Adrenal gland (tissue), 12 donors: ENCODE measurements around the gene CREBL2. TPM values are rescaled to one million over a fixed set of nuclear protein-coding genes. Genes with fewer than 3 reads are reported as not detected.
A peak's percentile ranks its signal among the peaks of the same experiment; 100 is the strongest.

Experiments
- DNase-seq, 7 donors: peaks; one replicate each; pipeline ENCODE4 v3.0.0-alpha.2; 2019 to 2020
- H3K27ac ChIP-seq, 5 donors: fragments of 200-600 bp; sonication (generic) in 4 of 5; 1 replicate in 3 of 5; 2 replicates in 2 of 5; pipeline versions ENCODE4 v1.5.1 to v1.8.0; 2016 to 2020; ENCODE audit warnings: mild to moderate bottlenecking in 1 of 5
- H3K27me3 ChIP-seq: fragments of 200-600 bp; 2 replicates; pipeline ENCODE4 v1.8.0; 2021
- H3K36me3 ChIP-seq, 2 donors: fragments of 200-600 bp; replicated peaks in 1 of 2; 1 replicate in 1 of 2; 2 replicates in 1 of 2; pipeline versions ENCODE4 v1.5.1 to v1.8.0; 2018 to 2022
- H3K4me1 ChIP-seq, 2 donors: fragments of 200-600 bp; replicated peaks in 1 of 2; 1 replicate in 1 of 2; 2 replicates in 1 of 2; pipeline versions ENCODE4 v1.5.1 to v1.8.0; 2018 to 2021
- H3K4me3 ChIP-seq, 4 donors: fragments of 200-600 bp; sonication (generic) in 3 of 4; one replicate each; pipeline ENCODE4 v1.5.1; 2016 to 2018
- H3K9me3 ChIP-seq, 3 donors: fragments of 200-600 bp; sonication (generic) in 1 of 3; replicated peaks in 1 of 3; 1 replicate in 2 of 3; 2 replicates in 1 of 3; pipeline versions ENCODE4 v1.5.1 to v1.8.0; 2016 to 2021
- CTCF ChIP-seq, 6 experiments: fragments of 450-650 bp in 4 of 6; fragments of 200-600 bp in 2 of 6; sonication (generic) in 1 of 6; IDR thresholded peaks; 1 replicate in 5 of 6; 2 replicates in 1 of 6; pipeline versions ENCODE4 v1.5.1 to v1.8.0; 2016 to 2021; ENCODE audit warnings: antibody characterized with exemption in 6 of 6, mild to moderate bottlenecking in 2 of 6, moderate library complexity in 1 of 6
- POLR2A ChIP-seq, 2 donors: fragments of 450-650 bp; IDR thresholded peaks; one replicate each; pipeline ENCODE4 v1.6.1; 2017; ENCODE audit warnings: antibody characterized with exemption in 2 of 2, mild to moderate bottlenecking in 2 of 2, moderate library complexity in 1 of 2
- WGBS, 4 donors: extraction: QIAGEN DNeasy Blood & Tissue Kit in 2 of 4; methylation state at CpG; one replicate each; pipeline versions ENCODE4 v1.1.5 to v1.1.7; 2013 to 2017; 5-methylcytosine and 5-hydroxymethylcytosine counted together
- intact Hi-C, 2 donors: fragments of 100-400 bp; cut with DNase I; formaldehyde crosslinking; loops; one replicate each; pipeline versions ENCODE4 v1.14.1 to v1.15.0; 2022 to 2023
- polyA plus RNA-seq, 3 donors: library from polyadenylated mRNA; stranded (reverse); fragments of 200-250 nt in 2 of 3; fragments of 350-450 nt in 1 of 3; fragmentation: Illumina TruSeq in 1 of 3; extraction: RNeasy Lipid Tissue Mini Kit (QIAGEN cat#74804) in 1 of 3; gene quantifications; one replicate each; pipeline ENCODE4 v1.2.3, GENCODE V29; 2013 to 2014
- total RNA-seq, 9 donors: library from RNA; depleted of rRNA in 4 of 9; stranded (reverse); fragments of >200 nt in 4 of 9; fragments of 120-200 nt in 1 of 9; fragmentation: NEBNext Ultra II Directional in 1 of 9; extraction: Animal tissue kit (Norgen Biotek cat#: 25700) in 1 of 9; gene quantifications; one replicate each; pipeline versions ENCODE4 v1.1.0 to v1.2.4, GENCODE V29; 2013 to 2023
- donor health status: healthy with polysubstance abuse.
- donor health status: Bipolar disorder and iron deficiency.
- donor health status: DM: yes; HTN: yes; CAD: no.
- donor health status: DM: no; HTN: no; CAD: no.
- donor health status: DM: no; HTN: no; CAD: no.
- donor health status: DM: yes; HTN: yes; CAD: no.

The CREBL2 gene
- total and polyA plus RNA-seq, 12 donors = 41.5 to 357 (median 141) TPM

- WGBS, 4 donors = 89 to 97% (median 95%) methylated on average over 1 of the region's 1 CpG
- no peak for DNase-seq
- intact Hi-C loops = no loop called here
- no peaks in the 10 kb centered on the region for H3K36me3 ChIP-seq
- no peak for TF ChIP-seq POLR2A (IDR thresholded peaks at IDR 0.05)
- TF ChIP-seq CTCF (IDR thresholded peaks at IDR 0.05) = no peak
- H3K27ac ChIP-seq = peak overlapping the region in 1 of 5 donors; percentile 10
- no peaks in the 10 kb centered on the region for H3K27me3 ChIP-seq
- peaks cover 0 to 4% of the 10 kb centered on the region in 2 donors for H3K4me1 ChIP-seq
- no peak overlapping the region for H3K4me3 ChIP-seq
- H3K9me3 ChIP-seq = no peaks in the 10 kb centered on the region
These were observed 74.8 kb downstream of the CREBL2 start for GRCh38 chr12:12686472-12686871.

DNA sequence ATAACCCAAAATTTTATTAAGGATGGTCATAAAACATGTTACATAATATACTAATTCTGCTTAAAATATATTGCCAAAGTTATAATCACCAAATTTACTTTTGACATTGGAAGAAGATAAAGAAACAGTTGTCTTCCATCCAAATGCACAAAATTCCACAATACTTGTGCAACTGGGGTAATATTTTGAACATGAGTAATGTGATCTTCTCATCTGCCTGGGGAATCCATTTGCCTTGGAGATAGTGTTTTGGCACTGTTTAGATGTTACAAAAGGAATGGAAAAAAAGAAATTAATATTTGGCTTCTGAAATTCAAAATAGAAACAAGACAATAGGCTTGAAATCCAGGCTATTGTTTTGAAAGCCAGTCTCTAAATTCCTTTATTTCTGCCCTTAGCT is 75.2 kb downstream of the CREBL2 start:
- H3K27ac ChIP-seq = peak overlapping the region in 4 of 5 donors; percentile 24 to 66 (median 44)
- peak in 1 of 7 donors; percentile 28 for DNase-seq
- TF ChIP-seq CTCF (IDR thresholded peaks at IDR 0.05) = no peak
- TF ChIP-seq POLR2A (IDR thresholded peaks at IDR 0.05) = no peak
- H3K4me3 ChIP-seq = no peak overlapping the region
- no peaks in the 10 kb centered on the region for H3K36me3 ChIP-seq
- intact Hi-C loops = no loop called here
- peaks cover 0 to 4% of the 10 kb centered on the region in 2 donors for H3K4me1 ChIP-seq
- H3K27me3 ChIP-seq = no peaks in the 10 kb centered on the region
- no peaks in the 10 kb centered on the region for H3K9me3 ChIP-seq

DNA sequence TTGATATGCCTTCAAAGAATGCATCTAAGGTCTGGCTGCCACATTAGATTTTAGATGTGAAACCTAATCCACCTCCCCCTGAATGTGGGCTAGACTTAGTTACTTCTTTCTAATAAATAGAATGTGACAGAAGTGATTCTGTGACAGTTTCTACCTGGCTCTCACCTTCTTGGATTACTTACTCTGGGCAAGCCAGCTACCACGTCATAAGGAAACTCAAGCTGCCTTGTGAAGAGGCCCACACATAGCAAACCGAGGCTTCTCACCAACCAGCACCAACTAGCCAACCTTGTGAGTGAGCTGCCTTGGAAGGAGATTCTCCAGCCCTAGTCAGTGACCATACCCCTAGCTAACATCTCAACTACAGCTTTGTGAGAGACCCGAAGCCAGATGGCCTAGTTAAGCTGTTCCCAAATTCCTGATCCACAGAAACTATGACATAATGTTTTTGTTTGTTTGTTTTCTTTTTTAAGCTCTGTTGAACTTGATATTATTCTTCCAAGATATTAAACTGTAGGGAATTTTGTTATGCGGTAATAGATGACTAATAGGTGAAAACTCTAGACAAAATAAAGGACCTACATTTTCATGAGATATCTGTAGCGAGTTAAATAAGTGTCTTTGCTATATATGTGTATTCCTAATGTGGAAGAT is 78.1 kb downstream of the CREBL2 start:
- H3K36me3 ChIP-seq = no peaks in the 10 kb centered on the region
- no peak for TF ChIP-seq CTCF (IDR thresholded peaks at IDR 0.05)
- no peak overlapping the region for H3K4me3 ChIP-seq
- no peak overlapping the region for H3K27ac ChIP-seq
- DNase-seq = no peak
- H3K9me3 ChIP-seq = no peaks in the 10 kb centered on the region
- no peaks in the 10 kb centered on the region for H3K27me3 ChIP-seq
- peaks cover 0 to 4% of the 10 kb centered on the region in 2 donors for H3K4me1 ChIP-seq
- intact Hi-C loops = no loop called here
- 85 to 89% (median 86%) methylated on average over 5 of the region's 5 CpGs for WGBS, 4 donors

DNA sequence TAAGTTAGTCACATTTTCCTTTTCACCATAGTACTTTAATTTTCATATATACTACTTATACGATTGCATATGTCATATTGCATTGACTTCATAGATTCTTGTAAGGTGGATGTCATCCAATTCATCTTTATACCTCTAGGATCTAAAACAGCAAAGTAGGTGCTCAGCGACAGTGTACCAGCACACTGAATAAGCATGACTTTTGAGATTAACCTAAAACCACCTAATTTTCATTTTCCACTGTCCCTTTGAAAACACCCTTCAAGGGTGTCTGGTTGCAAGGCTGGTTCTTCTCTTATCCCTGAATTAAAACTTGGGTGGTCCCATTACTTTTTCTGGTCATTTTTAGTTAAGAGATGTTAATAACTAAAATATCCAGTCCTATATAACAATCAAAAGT is 79.9 kb downstream of the CREBL2 start:
- Histone ChIP-seq H3K4me1 (peaks cover 0 to 1% of the 10 kb centered on the region in 2 donors), H3K4me3 (no peak overlapping the region), H3K27me3 (no peaks in the 10 kb centered on the region), H3K27ac (no peak overlapping the region), H3K9me3 (no peaks in the 10 kb centered on the region), H3K36me3 (no peaks in the 10 kb centered on the region)
- no peak for DNase-seq
- WGBS, 4 donors = 89 to 98% (median 93%) methylated on average over 2 of the region's 2 CpGs
- intact Hi-C loops = no loop called here
- TF ChIP-seq CTCF (IDR thresholded peaks at IDR 0.05) (no peak), POLR2A (IDR thresholded peaks at IDR 0.05) (no peak)
